ENCODE data around the gene PRM1. TPM values are rescaled to one million over a fixed set of nuclear protein-coding genes. Genes with fewer than 3 reads are reported as not detected.
A peak's percentile ranks its signal among the peaks of the same experiment; 100 is the strongest.
"Not testable (repeated sequence)": the region's sequence is repeated elsewhere in the genome, so short reads cannot be mapped to it uniquely, and the experiment has no call there.

The PRM1 gene
- total RNA-seq, 3 donors from 2014 or later (not counting 1 experiment from before 2014, with no cell fraction given) = not detected

DNA sequence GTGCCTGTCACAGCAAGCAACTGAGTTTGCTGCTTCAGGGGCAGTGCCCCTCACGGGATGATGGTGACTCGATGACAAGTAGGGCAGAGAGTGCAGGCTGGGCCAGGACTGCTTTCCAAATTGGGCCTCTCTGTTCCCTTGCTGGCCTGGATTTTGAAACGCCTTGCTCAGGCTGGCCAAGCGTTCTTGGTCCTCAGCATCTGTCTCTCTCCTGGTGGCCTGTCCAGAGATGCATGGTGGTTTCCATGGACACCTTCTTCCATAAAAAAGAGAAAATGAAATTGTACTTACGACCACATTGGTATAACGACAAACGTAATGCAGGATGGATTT lies 19.4 kb upstream of the PRM1 start:
- DNase-seq (no peak), ATAC-seq (no peak)
- Mint-ChIP-seq H3K36me3 (no peaks in the 10 kb centered on the region), H3K9me3 (no peaks in the 10 kb centered on the region), H3K27me3 (ENCODE audit: low read depth in 2 of 2) (peaks cover 35 to 37% of the 10 kb centered on the region in 2 donors), H3K4me3 (no peak overlapping the region), H3K27ac (no peak overlapping the region), H3K4me1 (peaks cover 12 to 13% of the 10 kb centered on the region in 2 donors)
- WGBS (ENCODE audit: insufficient coverage) = 93% methylated on average over 7 of the region's 7 CpGs
- Histone ChIP-seq H3K36me3 (ENCODE audit: control insufficient read depth, insufficient read depth, low read length) (no peaks in the 10 kb centered on the region), H3K27ac (ENCODE audit: low read length) (no peak overlapping the region), H3K9me3 (ENCODE audit: control insufficient read depth, insufficient read depth, low read length) (no peaks in the 10 kb centered on the region), H3K4me1 (ENCODE audit: control insufficient read depth, insufficient read depth, low read length) (peaks cover 28% of the 10 kb centered on the region), H3K4me3 (ENCODE audit: low read length) (no peak overlapping the region), H3K27me3 (ENCODE audit: control insufficient read depth, insufficient read depth, low read length) (peaks cover 12% of the 10 kb centered on the region)
- intact Hi-C loops (cut with micrococcal nuclease) = no loop called here
- TF ChIP-seq CTCF (IDR thresholded peaks at IDR 0.05) = no peak

DNA sequence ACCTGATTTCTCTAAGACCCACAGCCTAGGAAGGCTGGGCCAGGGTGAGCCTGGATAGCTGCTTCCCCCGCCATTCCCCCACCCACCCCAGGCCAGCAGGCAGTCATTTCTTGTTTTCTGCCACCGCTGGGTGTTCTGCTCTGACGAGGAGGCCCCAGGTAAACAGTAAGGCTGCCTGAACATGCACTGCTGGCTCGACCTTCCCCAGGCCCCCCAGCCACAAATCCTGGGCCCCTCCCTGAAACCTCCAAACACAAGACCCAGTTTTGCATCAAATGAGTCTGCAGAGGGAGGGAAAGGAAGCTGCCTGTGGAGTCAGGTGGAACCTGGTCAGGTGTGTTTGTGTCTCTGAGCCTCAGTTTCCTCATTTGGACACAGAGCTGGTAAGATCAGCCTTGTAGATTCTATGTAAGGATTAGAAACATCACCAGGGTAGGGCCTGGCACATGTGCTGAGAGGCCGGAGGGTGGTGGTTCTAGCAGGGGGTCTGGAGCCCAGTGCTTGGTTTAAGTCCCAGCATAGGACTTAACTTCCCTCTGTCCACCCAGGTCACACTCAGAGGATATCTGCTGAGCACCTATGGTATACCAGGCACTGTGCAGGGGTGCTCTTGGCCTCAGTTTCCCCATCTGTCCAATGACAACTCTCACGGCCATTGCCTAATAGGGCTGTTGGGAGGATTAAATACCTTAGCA lies 18.9 kb upstream of the PRM1 start:
- no peaks in the 10 kb centered on the region for H3K36me3 ChIP-seq (ENCODE audit: control insufficient read depth, insufficient read depth, low read length)
- 71% methylated on average over 6 of the region's 6 CpGs for WGBS (ENCODE audit: insufficient coverage)
- peaks cover 35 to 41% of the 10 kb centered on the region in 2 donors for H3K27me3 Mint-ChIP-seq (ENCODE audit: low read depth in 2 of 2)
- H3K4me1 Mint-ChIP-seq = peaks cover 12 to 13% of the 10 kb centered on the region in 2 donors
- H3K27ac Mint-ChIP-seq = no peak overlapping the region
- H3K27ac ChIP-seq (ENCODE audit: low read length) = no peak overlapping the region
- no peaks in the 10 kb centered on the region for H3K9me3 ChIP-seq (ENCODE audit: control insufficient read depth, insufficient read depth, low read length)
- H3K9me3 Mint-ChIP-seq = no peaks in the 10 kb centered on the region
- H3K36me3 Mint-ChIP-seq = no peaks in the 10 kb centered on the region
- no peak for ATAC-seq
- intact Hi-C loops (cut with micrococcal nuclease) = loop anchor here (5.0 kb wide), 1 partner anchor 52 kb away; no protein-coding TSS in a partner anchor
- DNase-seq = no peak
- no peak for TF ChIP-seq CTCF (IDR thresholded peaks at IDR 0.05)
- peaks cover 28% of the 10 kb centered on the region for H3K4me1 ChIP-seq (ENCODE audit: control insufficient read depth, insufficient read depth, low read length)
- H3K4me3 ChIP-seq (ENCODE audit: low read length) = no peak overlapping the region
- no peak overlapping the region for H3K4me3 Mint-ChIP-seq
- H3K27me3 ChIP-seq (ENCODE audit: control insufficient read depth, insufficient read depth, low read length) = peaks cover 13% of the 10 kb centered on the region

- not testable (repeated sequence) for H3K4me3 ChIP-seq (ENCODE audit: low read length); H3K27ac ChIP-seq (ENCODE audit: low read length); H3K27ac Mint-ChIP-seq; H3K9me3 ChIP-seq (ENCODE audit: control insufficient read depth, insufficient read depth, low read length); H3K4me3 Mint-ChIP-seq; H3K36me3 ChIP-seq (ENCODE audit: control insufficient read depth, insufficient read depth, low read length); H3K36me3 Mint-ChIP-seq; ATAC-seq; H3K9me3 Mint-ChIP-seq
- intact Hi-C loops (cut with micrococcal nuclease) = loop anchor here (5.0 kb wide), 1 partner anchor 53 kb away; no protein-coding TSS in a partner anchor
- Histone ChIP-seq H3K27me3 (ENCODE audit: control insufficient read depth, insufficient read depth, low read length) (peaks cover 15% of the 10 kb centered on the region), H3K4me1 (ENCODE audit: control insufficient read depth, insufficient read depth, low read length) (peaks cover 28% of the 10 kb centered on the region)
- Mint-ChIP-seq H3K27me3 (ENCODE audit: low read depth in 2 of 2) (peaks cover 32 to 43% of the 10 kb centered on the region in 2 donors), H3K4me1 (peaks cover 12 to 13% of the 10 kb centered on the region in 2 donors)
- 72% methylated on average over 12 of the region's 13 CpGs for WGBS (ENCODE audit: insufficient coverage)
- DNase-seq = peak in 1 of 2 donors; percentile 25
Observed at GRCh38 chr16:11298950-11299547, 17.9 kb upstream of the PRM1 start.

GRCh38 chr16:11298143-11298900 lies 17.2 kb upstream of the PRM1 start:
- Histone ChIP-seq H3K36me3 (ENCODE audit: control insufficient read depth, insufficient read depth, low read length) (no peaks in the 10 kb centered on the region), H3K27me3 (ENCODE audit: control insufficient read depth, insufficient read depth, low read length) (peaks cover 17% of the 10 kb centered on the region), H3K4me1 (ENCODE audit: control insufficient read depth, insufficient read depth, low read length) (peaks cover 28% of the 10 kb centered on the region), H3K4me3 (ENCODE audit: low read length) (no peak overlapping the region), H3K9me3 (ENCODE audit: control insufficient read depth, insufficient read depth, low read length) (no peaks in the 10 kb centered on the region), H3K27ac (ENCODE audit: low read length) (no peak overlapping the region)
- intact Hi-C loops (cut with micrococcal nuclease) = loop anchor here (5.0 kb wide), 1 partner anchor 54 kb away; no protein-coding TSS in a partner anchor
- no peak for DNase-seq
- no peak for ATAC-seq
- WGBS (ENCODE audit: insufficient coverage) = 93% methylated on average over 5 of the region's 5 CpGs
- H3K4me3 Mint-ChIP-seq = peak overlapping the region; percentile 50
- no peaks in the 10 kb centered on the region for H3K9me3 Mint-ChIP-seq
- TF ChIP-seq CTCF (IDR thresholded peaks at IDR 0.05) = no peak
- no peaks in the 10 kb centered on the region for H3K36me3 Mint-ChIP-seq
- H3K4me1 Mint-ChIP-seq = peaks cover 12 to 13% of the 10 kb centered on the region in 2 donors
- no peak overlapping the region for H3K27ac Mint-ChIP-seq
- H3K27me3 Mint-ChIP-seq (ENCODE audit: low read depth in 2 of 2) = peaks cover 32 to 45% of the 10 kb centered on the region in 2 donors
